ENCODE results near the gene PVRIG.
"Not testable (repeated sequence)": the region's sequence is repeated elsewhere in the genome, so short reads cannot be mapped to it uniquely, and the experiment has no call there.

Gene PVRIG

GRCh38 chr7:100243385-100243784 lies 23.6 kb downstream of the PVRIG start:
- not testable (repeated sequence) for DNase-seq

- DNase-seq, result not testable (repeated sequence)
Observed at GRCh38 chr7:100244988-100245605, 25.3 kb downstream of the PVRIG start.

- DNase-seq, result not testable (repeated sequence)
Observed at GRCh38 chr7:100246121-100246864, 26.5 kb downstream of the PVRIG start.

GRCh38 chr7:100246865-100247137 lies 27.1 kb downstream of the PVRIG start:
- not testable (repeated sequence) for DNase-seq

GRCh38 chr7:100247152-100247757 lies 27.5 kb downstream of the PVRIG start:
- no peak for DNase-seq

- no peak for DNase-seq
Observed at GRCh38 chr7:100248483-100248882, 28.7 kb downstream of the PVRIG start.

- DNase-seq, result no peak
Observed at GRCh38 chr7:100257017-100257416, 37.3 kb downstream of the PVRIG start.

- not testable (repeated sequence) for DNase-seq
Observed at GRCh38 chr7:100259984-100260383, 40.2 kb downstream of the PVRIG start.

- DNase-seq, result not testable (repeated sequence)
Observed at GRCh38 chr7:100262896-100263295, 43.1 kb downstream of the PVRIG start.

GRCh38 chr7:100264223-100264622 lies 44.5 kb downstream of the PVRIG start:
- DNase-seq, result not testable (repeated sequence)

- DNase-seq, result not testable (repeated sequence)
Observed at GRCh38 chr7:100264669-100265165, 45.0 kb downstream of the PVRIG start.

- not testable (repeated sequence) for DNase-seq
Observed at GRCh38 chr7:100265851-100266250, 46.1 kb downstream of the PVRIG start.

GRCh38 chr7:100266576-100267354 lies 47.0 kb downstream of the PVRIG start:
- no peak for DNase-seq

GRCh38 chr7:100267648-100268047 lies 47.9 kb downstream of the PVRIG start:
- no peak for DNase-seq

- not testable (repeated sequence) for DNase-seq
Observed at GRCh38 chr7:100268882-100269281, 49.1 kb downstream of the PVRIG start.

GRCh38 chr7:100269306-100270045 lies 49.7 kb downstream of the PVRIG start:
- DNase-seq, result not testable (repeated sequence)

- DNase-seq, result not testable (repeated sequence)
Observed at GRCh38 chr7:100270046-100270918, 50.5 kb downstream of the PVRIG start.
